ENCODE data around the gene RSU1. TPM values are rescaled to one million over a fixed set of nuclear protein-coding genes. Genes with fewer than 3 reads are reported as not detected.

Gene RSU1
- total and polyA plus RNA-seq, 2 of the 13 experiments (the other 11 are each of a cell fraction or from before 2014, with no cell fraction given), result 32.3 to 35.1 TPM

- no peaks in the 10 kb centered on the region for H3K27me3 ChIP-seq (ENCODE audit: control insufficient read depth in 1 of 2, insufficient read depth in 2 of 2, low read length in 2 of 2)
- no peaks in the 10 kb centered on the region for H3K4me1 ChIP-seq (ENCODE audit: insufficient read depth, low read length)
- FAIRE-seq (no peak), ATAC-seq (no peak), DNase-seq (ENCODE audit: low spot score) (no peak)
- no peak overlapping the region for H3K4me2 ChIP-seq (ENCODE audit: low read depth, low read length)
- H3K79me2 ChIP-seq (ENCODE audit: insufficient read depth, low read length), result no peaks in the 10 kb centered on the region
- WGBS (ENCODE audit: low lambda C conversion rate), result 100% methylated on average over 5 of the region's 11 CpGs
- ChIA-PET POLR2A (no interaction called here), CTCF (ENCODE audit: low intra/inter-chr PET ratio, low total read pairs) (no interaction called here)
- no peak overlapping the region for H2AFZ ChIP-seq (ENCODE audit: low read length)
- in situ Hi-C loops (cut with HindIII; ENCODE audit: extremely low pct_ligation_motif_present, low pct_unique_long_range_greater_than_20kb) (no loop called here), intact Hi-C loops (cut with micrococcal nuclease; ENCODE audit: unreplicated experiment) (no loop called here)
- no peak overlapping the region for H3K4me3 ChIP-seq (replicated peaks in 1 of 3; ENCODE audit: insufficient read depth in 1 of 3, low read depth in 2 of 3, low read length in 3 of 3)
- H3K9me3 ChIP-seq (ENCODE audit: low read length), result no peaks in the 10 kb centered on the region
- no TSS peak for BruUV-seq (replicated peaks)
- H3K9ac ChIP-seq (ENCODE audit: insufficient read depth, low read depth, low read length), result no peak overlapping the region
- no peaks in the 10 kb centered on the region for H4K20me1 ChIP-seq (ENCODE audit: insufficient read depth, low read length)
- TF ChIP-seq FOXM1 (CRISPR knock-in tag; IDR thresholded peaks at IDR 0.05), result no peak
- TF ChIP-seq ATF7-NPFF (CRISPR knock-in tag; IDR thresholded peaks at IDR 0.05; ENCODE audit: low read depth), result no peak
- TF ChIP-seq TIGD3 (CRISPR knock-in tag; IDR thresholded peaks at IDR 0.05; ENCODE audit: borderline replicate concordance), result no peak
- TF ChIP-seq ZNF232 (CRISPR knock-in tag; IDR thresholded peaks at IDR 0.05; ENCODE audit: borderline replicate concordance), result no peak
- no peak for TF ChIP-seq SMARCC2 (IDR thresholded peaks at IDR 0.05)
- no peak for TF ChIP-seq ZNF296 (CRISPR knock-in tag; conservative IDR thresholded peaks at IDR 0.05)
- TF ChIP-seq HOMEZ (CRISPR knock-in tag; IDR thresholded peaks at IDR 0.05; ENCODE audit: low read depth), result no peak
- no peak for TF ChIP-seq ZNF446 (CRISPR knock-in tag; IDR thresholded peaks at IDR 0.05)
- TF ChIP-seq JARID2 (CRISPR knock-in tag; IDR thresholded peaks at IDR 0.05; ENCODE audit: insufficient replicate concordance), result no peak
- TF ChIP-seq ZNF619 (CRISPR knock-in tag; IDR thresholded peaks at IDR 0.05), result no peak
- H3K27ac ChIP-seq (ENCODE audit: extremely low read length, insufficient read depth, low read length), result no peak overlapping the region
- H3K36me3 ChIP-seq (replicated peaks in 1 of 2; ENCODE audit: control insufficient read depth in 1 of 2, insufficient read depth in 2 of 2, low read length in 2 of 2), result no peaks in the 10 kb centered on the region
Measured at GRCh38 chr10:16597656-16598055, 219.6 kb downstream of the RSU1 start.

All from HepG2 (cell line).